ENCODE results near the gene NSUN6.
A peak's percentile ranks its signal among the peaks of the same experiment; 100 is the strongest.

NSUN6 gene, protein sequence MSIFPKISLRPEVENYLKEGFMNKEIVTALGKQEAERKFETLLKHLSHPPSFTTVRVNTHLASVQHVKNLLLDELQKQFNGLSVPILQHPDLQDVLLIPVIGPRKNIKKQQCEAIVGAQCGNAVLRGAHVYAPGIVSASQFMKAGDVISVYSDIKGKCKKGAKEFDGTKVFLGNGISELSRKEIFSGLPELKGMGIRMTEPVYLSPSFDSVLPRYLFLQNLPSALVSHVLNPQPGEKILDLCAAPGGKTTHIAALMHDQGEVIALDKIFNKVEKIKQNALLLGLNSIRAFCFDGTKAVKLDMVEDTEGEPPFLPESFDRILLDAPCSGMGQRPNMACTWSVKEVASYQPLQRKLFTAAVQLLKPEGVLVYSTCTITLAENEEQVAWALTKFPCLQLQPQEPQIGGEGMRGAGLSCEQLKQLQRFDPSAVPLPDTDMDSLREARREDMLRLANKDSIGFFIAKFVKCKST

DNA sequence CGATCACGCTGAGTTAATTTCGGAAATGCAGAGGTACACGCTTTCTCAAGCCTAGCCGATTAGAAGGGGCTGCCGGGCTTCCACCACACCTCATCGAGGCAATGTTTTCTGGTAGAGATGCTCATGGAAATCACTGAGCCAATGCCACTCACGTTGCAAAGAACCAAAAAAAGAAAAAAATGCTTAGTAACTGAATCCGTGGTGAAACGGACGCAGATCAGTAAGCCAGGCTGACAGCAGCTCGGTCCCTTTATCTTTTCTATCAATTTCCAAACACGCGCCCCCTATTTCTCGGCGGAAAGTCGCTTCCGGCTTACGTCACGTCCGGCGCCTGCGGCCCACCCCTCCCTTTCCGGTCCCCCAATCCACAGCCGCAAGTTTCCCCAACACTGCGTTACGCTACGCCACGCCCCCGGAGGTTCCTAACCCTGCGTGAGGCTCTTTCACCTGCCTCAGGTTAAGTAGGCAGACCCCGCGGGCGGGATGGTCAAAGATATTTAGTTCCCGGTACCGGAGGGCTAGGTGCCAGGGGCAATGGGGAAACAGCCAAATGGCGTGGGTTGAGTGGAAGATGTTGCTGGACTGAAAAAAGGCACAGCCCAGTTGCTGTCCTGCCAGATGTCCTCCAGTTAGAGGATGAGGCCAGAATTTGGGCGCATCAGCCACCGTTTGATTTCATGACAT lies at the start of gene NSUN6:
NSUN6 (minus strand) TSS at position 264 of the 684 bp plus-strand sequence. CDS start 384 bp downstream, outside the sequence.
- DNase-seq (ENCODE audit: low read depth), result peak; percentile 90
- peak within 1 kb of the TSS; percentile 83 for H3K4me3 ChIP-seq (replicated peaks; ENCODE audit: low read depth, low read length)
- TF ChIP-seq, protein P1, sequence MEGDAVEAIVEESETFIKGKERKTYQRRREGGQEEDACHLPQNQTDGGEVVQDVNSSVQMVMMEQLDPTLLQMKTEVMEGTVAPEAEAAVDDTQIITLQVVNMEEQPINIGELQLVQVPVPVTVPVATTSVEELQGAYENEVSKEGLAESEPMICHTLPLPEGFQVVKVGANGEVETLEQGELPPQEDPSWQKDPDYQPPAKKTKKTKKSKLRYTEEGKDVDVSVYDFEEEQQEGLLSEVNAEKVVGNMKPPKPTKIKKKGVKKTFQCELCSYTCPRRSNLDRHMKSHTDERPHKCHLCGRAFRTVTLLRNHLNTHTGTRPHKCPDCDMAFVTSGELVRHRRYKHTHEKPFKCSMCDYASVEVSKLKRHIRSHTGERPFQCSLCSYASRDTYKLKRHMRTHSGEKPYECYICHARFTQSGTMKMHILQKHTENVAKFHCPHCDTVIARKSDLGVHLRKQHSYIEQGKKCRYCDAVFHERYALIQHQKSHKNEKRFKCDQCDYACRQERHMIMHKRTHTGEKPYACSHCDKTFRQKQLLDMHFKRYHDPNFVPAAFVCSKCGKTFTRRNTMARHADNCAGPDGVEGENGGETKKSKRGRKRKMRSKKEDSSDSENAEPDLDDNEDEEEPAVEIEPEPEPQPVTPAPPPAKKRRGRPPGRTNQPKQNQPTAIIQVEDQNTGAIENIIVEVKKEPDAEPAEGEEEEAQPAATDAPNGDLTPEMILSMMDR (IDR thresholded peaks at IDR 0.05; ENCODE audit: low read length, missing control alignments), result no peak

DNA sequence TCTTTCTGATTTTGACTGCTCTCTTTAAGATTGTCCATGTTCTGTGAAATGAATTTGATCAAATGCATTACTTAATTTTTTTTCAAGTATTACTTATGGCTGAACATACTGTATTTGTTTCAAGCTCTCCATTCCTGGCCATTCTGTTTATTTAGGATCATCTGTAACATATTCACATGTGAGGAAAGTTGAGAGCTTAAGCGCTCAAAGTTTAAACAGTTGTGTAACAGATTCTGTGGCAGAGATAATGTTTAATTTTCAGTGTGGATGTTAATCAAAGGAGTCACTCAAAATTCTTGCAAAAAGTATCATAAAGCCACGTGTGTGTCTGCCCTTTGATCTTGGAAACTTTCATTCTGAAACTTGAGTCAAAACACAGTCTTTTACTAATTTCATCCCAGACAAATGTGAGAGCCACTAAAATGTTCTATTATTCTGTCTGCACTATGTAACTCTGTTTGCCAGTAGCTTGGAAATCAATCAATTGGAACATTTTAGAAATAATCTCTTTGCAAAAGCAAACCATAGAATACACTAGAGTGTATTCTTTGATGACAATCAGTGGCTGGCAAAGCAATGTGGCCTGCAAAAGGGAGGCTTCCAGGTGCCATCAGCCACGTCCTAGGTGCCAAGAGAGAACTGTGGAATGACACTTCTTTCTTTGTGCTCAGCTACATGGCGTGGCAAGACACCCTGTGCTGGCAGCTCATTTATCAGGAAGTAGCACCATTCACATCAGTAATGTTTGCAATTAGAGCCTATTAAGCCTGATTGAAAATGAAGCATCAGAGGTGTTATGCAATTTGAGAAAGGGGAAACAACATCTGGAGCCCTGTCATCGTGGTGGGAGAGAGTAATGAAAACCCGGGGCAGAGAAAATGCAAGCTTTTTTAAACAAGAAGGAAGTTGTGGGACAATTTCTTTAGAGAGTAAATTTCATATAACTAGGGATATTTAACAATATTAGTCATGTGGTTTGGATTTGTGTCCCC lies 48.8 kb upstream of the NSUN6 start:
- TF ChIP-seq, protein P1 (IDR thresholded peaks at IDR 0.05; ENCODE audit: low read length, missing control alignments), result no peak
- DNase-seq (ENCODE audit: low read depth), result no peak
- no peak overlapping the region for H3K4me3 ChIP-seq (replicated peaks; ENCODE audit: low read depth, low read length)

DNA sequence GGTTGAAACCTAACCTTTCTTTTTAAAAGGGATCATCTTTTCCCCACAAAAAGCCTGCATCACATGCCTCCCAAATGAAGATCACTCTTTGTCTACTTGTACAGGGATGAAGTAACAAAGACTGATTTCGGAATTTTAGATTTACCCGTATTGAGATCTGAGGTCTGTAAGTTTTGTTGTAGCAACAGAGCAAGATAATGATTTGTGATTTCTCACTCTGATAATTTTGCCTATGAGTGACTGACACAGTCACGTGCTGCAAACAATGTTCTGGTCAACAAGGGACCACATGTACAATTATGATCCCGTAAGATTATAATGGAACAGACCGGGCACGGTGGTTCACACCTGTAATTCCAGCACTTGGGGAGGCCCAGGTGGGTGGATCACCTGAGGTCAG lies 39.2 kb upstream of the NSUN6 start:
- H3K4me3 ChIP-seq (replicated peaks; ENCODE audit: low read depth, low read length), result no peak overlapping the region
- TF ChIP-seq, protein P1 (IDR thresholded peaks at IDR 0.05; ENCODE audit: low read length, missing control alignments), result no peak
- no peak for DNase-seq (ENCODE audit: low read depth)

DNA sequence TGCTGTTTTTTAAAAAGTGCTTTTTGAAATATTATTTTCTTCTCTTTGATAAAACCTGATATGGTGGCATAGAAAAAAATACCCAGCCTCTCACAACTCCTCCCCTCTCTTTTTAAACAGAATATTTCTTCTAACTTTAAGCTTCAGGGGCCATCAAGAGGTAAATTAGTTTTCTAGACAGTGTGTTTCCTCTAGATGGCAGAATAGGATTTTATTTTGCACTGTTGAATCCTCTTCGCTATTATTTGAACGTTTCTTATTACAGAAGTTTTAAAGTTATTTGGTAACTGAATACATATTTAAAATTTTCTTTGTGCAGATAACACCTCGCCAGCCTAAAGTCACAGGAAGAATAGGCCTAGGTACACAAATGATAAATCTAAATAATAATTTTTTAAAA lies 38.1 kb upstream of the NSUN6 start:
- TF ChIP-seq, protein P1 (IDR thresholded peaks at IDR 0.05; ENCODE audit: low read length, missing control alignments), result peak; percentile 42
- H3K4me3 ChIP-seq (replicated peaks; ENCODE audit: low read depth, low read length), result no peak overlapping the region
- peak; percentile 62 for DNase-seq (ENCODE audit: low read depth)

DNA sequence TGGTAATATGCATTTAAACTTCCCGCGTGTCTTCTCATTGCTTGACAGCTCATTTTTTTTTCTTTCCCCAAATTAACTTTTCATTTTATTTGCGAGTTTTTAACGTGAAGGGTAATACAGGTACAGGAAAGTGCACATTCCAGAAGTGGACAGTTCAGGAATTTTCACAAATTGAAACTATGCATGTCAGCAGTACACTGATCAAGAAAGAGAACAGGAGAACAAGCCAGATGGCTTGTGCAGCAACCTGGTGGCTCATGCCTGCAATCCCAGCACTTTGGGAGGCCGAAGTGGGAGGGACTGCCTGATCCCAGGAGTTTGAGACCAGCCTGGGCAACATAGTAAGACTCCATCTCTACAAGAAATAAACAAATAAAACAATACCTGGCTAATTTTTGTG lies 36.3 kb upstream of the NSUN6 start:
- TF ChIP-seq, protein P1 (IDR thresholded peaks at IDR 0.05; ENCODE audit: low read length, missing control alignments), result no peak
- DNase-seq (ENCODE audit: low read depth), result no peak
- H3K4me3 ChIP-seq (replicated peaks; ENCODE audit: low read depth, low read length), result no peak overlapping the region

DNA sequence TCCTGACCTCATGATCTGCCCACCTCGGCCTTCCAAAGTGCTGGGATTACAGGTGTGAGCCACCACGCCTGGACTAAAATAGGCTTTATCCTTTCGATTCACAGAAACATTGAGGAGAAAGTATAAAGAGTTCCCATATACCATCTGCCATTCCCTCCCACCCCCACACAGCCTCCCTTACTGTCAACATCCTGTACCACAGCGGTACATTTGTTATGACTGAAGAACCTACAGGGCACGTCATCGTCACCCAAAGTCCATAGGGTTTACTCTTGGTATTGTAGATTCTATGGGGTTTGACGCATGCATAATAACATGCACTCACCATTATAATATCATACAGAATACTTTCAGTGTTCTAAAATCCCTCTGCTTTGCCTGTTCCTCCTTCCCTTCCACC lies 35.8 kb upstream of the NSUN6 start:
- no peak overlapping the region for H3K4me3 ChIP-seq (replicated peaks; ENCODE audit: low read depth, low read length)
- TF ChIP-seq, protein P1 (IDR thresholded peaks at IDR 0.05; ENCODE audit: low read length, missing control alignments), result no peak
- no peak for DNase-seq (ENCODE audit: low read depth)

Data from fibroblast of pulmonary artery (primary cell).